ENCODE data around the gene PTPRN2.
"Not testable (repeated sequence)": the region's sequence is repeated elsewhere in the genome, so short reads cannot be mapped to it uniquely, and the experiment has no call there.

PTPRN2 gene

GRCh38 chr7:157505646-157506045 is 1082.0 kb downstream of the PTPRN2 start:
- no peak for DNase-seq

- DNase-seq = no peak
These were observed 1084.4 kb downstream of the PTPRN2 start for GRCh38 chr7:157503229-157503628.

- no peak for DNase-seq
These were observed 1084.9 kb downstream of the PTPRN2 start for GRCh38 chr7:157502701-157503111.

- DNase-seq = no peak
These were observed 1086.0 kb downstream of the PTPRN2 start for GRCh38 chr7:157501581-157501980.

GRCh38 chr7:157500989-157501540 is 1086.6 kb downstream of the PTPRN2 start:
- not testable (repeated sequence) for DNase-seq

- no peak for DNase-seq
These were observed 1087.3 kb downstream of the PTPRN2 start for GRCh38 chr7:157500171-157500960.

- no peak for DNase-seq
These were observed 1087.8 kb downstream of the PTPRN2 start for GRCh38 chr7:157499835-157500153.

- DNase-seq = no peak
These were observed 1088.3 kb downstream of the PTPRN2 start for GRCh38 chr7:157499121-157499834.

- no peak for DNase-seq
These were observed 1089.0 kb downstream of the PTPRN2 start for GRCh38 chr7:157498657-157499056.

- no peak for DNase-seq
These were observed 1089.6 kb downstream of the PTPRN2 start for GRCh38 chr7:157497744-157498651.

- DNase-seq = no peak
These were observed 1090.3 kb downstream of the PTPRN2 start for GRCh38 chr7:157497367-157497743.

GRCh38 chr7:157496416-157497275 is 1091.0 kb downstream of the PTPRN2 start:
- DNase-seq = no peak

- no peak for DNase-seq
These were observed 1092.0 kb downstream of the PTPRN2 start for GRCh38 chr7:157495594-157495993.

- no peak for DNase-seq
These were observed 1092.5 kb downstream of the PTPRN2 start for GRCh38 chr7:157495177-157495553.

GRCh38 chr7:157494506-157495176 is 1093.0 kb downstream of the PTPRN2 start:
- no peak for DNase-seq

GRCh38 chr7:157493776-157494175 is 1093.8 kb downstream of the PTPRN2 start:
- no peak for DNase-seq

- DNase-seq = no peak
These were observed 1094.6 kb downstream of the PTPRN2 start for GRCh38 chr7:157493017-157493416.

GRCh38 chr7:157490465-157490912 is 1097.1 kb downstream of the PTPRN2 start:
- DNase-seq = no peak

GRCh38 chr7:157489870-157490269 is 1097.8 kb downstream of the PTPRN2 start:
- not testable (repeated sequence) for DNase-seq
